Vagina (tissue), 2 donors: ENCODE measurements around the gene CCDC38. TPM values are rescaled to one million over a fixed set of nuclear protein-coding genes. Genes with fewer than 3 reads are reported as not detected.
A peak's percentile ranks its signal among the peaks of the same experiment; 100 is the strongest.

ENCODE experiments used
- DNase-seq, 2 donors: peaks; one replicate each; pipeline ENCODE4 v3.0.0-alpha.2; 2017; ENCODE audit errors: extremely low spot score in 2 of 2
- H3K27ac ChIP-seq: fragments of 200-600 bp; sonication (generic); one replicate; pipeline ENCODE4 v1.5.1; 2019
- H3K27me3 ChIP-seq: fragments of 200-600 bp; sonication (generic); one replicate; pipeline ENCODE4 v1.5.1; 2019
- H3K36me3 ChIP-seq, 2 donors: fragments of 200-600 bp; sonication (generic); one replicate each; pipeline ENCODE4 v1.5.1; 2017 to 2019
- H3K4me1 ChIP-seq: fragments of 200-600 bp; sonication (generic); one replicate; pipeline ENCODE4 v1.5.1; 2019
- H3K4me3 ChIP-seq, 2 donors: fragments of 200-600 bp; sonication (generic); 1 replicate in 1 of 2; 2 replicates in 1 of 2; pipeline ENCODE4 v1.5.1; 2016 to 2019
- H3K9me3 ChIP-seq: fragments of 200-600 bp; sonication (generic); one replicate; pipeline ENCODE4 v1.5.1; 2019
- CTCF ChIP-seq, 3 experiments: fragments of 450-650 bp in 2 of 3; fragments of 200-600 bp in 1 of 3; sonication (generic) in 1 of 3; IDR thresholded peaks; one replicate each; pipeline ENCODE4 v1.5.1; 2017 to 2019; ENCODE audit warnings: antibody characterized with exemption in 3 of 3, mild to moderate bottlenecking in 2 of 3, moderate library complexity in 2 of 3
- POLR2A ChIP-seq, 2 donors: fragments of 450-650 bp; IDR thresholded peaks; one replicate each; pipeline ENCODE4 v1.6.1; 2017; ENCODE audit warnings: antibody characterized with exemption in 2 of 2, mild to moderate bottlenecking in 2 of 2, moderate library complexity in 2 of 2
- POLR2AphosphoS5 ChIP-seq, 2 donors: sonication (generic); formaldehyde crosslinking; IDR thresholded peaks; one replicate each; pipeline ENCODE4 v1.9.0; 2017; ENCODE audit warnings: antibody characterized with exemption in 2 of 2, mild to moderate bottlenecking in 2 of 2, low read depth in 1 of 2; ENCODE audit not compliant: insufficient read depth in 1 of 2
- intact Hi-C: fragments of 100-400 bp; cut with DNase I; formaldehyde crosslinking; loops from one replicate; pipeline ENCODE4 v1.15.1; 2023
- total RNA-seq: library from RNA; depleted of rRNA; stranded (reverse); fragments of >200 nt; gene quantifications from one replicate; pipeline ENCODE4 v1.2.3, GENCODE V29; 2016

Gene CCDC38
- total RNA-seq, 1 donor from 2014 or later = not detected

DNA sequence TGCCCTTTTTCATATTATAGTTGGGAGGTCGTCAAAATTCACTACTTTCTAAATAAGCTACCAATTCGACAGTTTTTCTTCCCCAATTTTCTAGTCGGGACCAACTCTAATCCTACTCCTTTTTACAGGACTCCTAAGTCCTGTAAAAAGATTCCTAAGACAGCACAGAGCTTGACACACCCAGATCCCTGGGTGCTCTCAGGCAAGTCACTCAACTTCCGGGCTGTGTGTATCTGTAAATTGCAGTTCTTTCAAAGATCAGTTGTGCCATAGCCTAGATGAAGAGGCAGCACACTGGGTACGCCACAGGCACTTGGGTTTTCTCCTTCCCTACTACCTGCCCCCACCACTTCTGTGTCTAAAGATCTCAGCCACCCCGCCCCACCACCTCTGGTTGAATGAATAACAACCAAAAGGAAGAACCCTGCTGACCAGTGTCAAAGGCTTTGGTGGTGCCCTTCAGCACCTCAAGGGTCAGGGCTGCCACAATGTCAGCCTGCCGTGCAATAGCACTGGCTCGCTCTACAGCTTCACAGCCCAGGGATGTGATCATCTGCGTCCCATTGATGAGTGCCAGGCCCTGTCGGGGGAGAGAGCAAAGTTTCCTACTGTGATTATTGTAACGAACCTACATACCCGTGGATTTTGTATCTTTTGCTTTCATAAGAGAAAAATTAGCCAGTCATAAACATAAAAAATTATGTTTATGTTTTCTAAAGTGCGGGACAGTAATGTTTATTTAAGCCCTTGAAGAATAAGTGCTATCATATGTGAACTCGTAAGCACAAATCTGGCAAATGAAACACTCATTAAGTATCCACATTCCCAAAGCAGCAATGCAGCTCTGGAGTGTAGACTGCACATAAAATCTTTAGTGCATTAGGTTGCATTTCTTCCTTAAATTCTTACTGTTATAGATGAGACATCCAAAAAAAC is 44.5 kb upstream of the CCDC38 start:
- no peak for TF ChIP-seq POLR2AphosphoS5 (IDR thresholded peaks at IDR 0.05; ENCODE audit: insufficient read depth in 1 of 2, low read depth in 1 of 2)
- DNase-seq = peak in 1 of 2 donors; percentile 77
- no peaks in the 10 kb centered on the region for H3K4me1 ChIP-seq
- intact Hi-C loops = no loop called here
- H3K27me3 ChIP-seq = no peaks in the 10 kb centered on the region
- no peaks in the 10 kb centered on the region for H3K9me3 ChIP-seq
- no peak overlapping the region for H3K4me3 ChIP-seq
- H3K27ac ChIP-seq = no peak overlapping the region
- no peaks in the 10 kb centered on the region for H3K36me3 ChIP-seq

DNA sequence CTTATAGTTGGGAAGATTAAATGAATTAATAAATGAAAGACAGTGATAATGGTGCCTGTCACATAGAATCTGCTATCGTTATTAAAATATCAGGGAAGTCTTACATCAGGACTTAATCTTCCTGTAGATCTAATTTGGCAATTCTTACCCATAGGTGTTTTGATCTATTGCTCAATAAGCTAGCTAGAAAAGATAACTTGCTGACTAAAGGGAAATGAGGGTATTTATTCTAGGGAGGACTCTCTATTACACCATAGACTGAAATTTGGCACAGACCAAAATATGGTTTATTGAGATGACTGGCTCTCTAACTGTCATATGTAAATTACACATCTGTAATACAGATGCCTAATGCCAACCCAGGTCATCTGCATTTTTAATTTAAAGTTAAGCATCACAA is 42.3 kb upstream of the CCDC38 start:
- no peaks in the 10 kb centered on the region for H3K36me3 ChIP-seq
- no peak for DNase-seq
- TF ChIP-seq POLR2A (IDR thresholded peaks at IDR 0.05) (no peak), POLR2AphosphoS5 (IDR thresholded peaks at IDR 0.05; ENCODE audit: insufficient read depth in 1 of 2, low read depth in 1 of 2) (no peak), CTCF (IDR thresholded peaks at IDR 0.05) (no peak)

GRCh38 chr12:95982602-95983001 is 40.2 kb upstream of the CCDC38 start:
- intact Hi-C loops = no loop called here
- TF ChIP-seq POLR2A (IDR thresholded peaks at IDR 0.05) = no peak
- TF ChIP-seq CTCF (IDR thresholded peaks at IDR 0.05) = no peak
- no peak for TF ChIP-seq POLR2AphosphoS5 (IDR thresholded peaks at IDR 0.05; ENCODE audit: insufficient read depth in 1 of 2, low read depth in 1 of 2)
- Histone ChIP-seq H3K27me3 (no peaks in the 10 kb centered on the region), H3K27ac (no peak overlapping the region), H3K36me3 (no peaks in the 10 kb centered on the region), H3K9me3 (no peaks in the 10 kb centered on the region), H3K4me3 (no peak overlapping the region), H3K4me1 (no peaks in the 10 kb centered on the region)
- no peak for DNase-seq

More for the DNA sequence above, 42.3 kb upstream of the CCDC38 start:
- Histone ChIP-seq H3K9me3 (no peaks in the 10 kb centered on the region), H3K4me1 (no peaks in the 10 kb centered on the region), H3K4me3 (no peak overlapping the region), H3K27ac (no peak overlapping the region), H3K27me3 (no peaks in the 10 kb centered on the region)
- intact Hi-C loops = no loop called here

GRCh38 chr12:95980437-95980836 is 38.0 kb upstream of the CCDC38 start:
- H3K4me3 ChIP-seq = no peak overlapping the region
- intact Hi-C loops = no loop called here
- no peaks in the 10 kb centered on the region for H3K27me3 ChIP-seq
- H3K4me1 ChIP-seq = no peaks in the 10 kb centered on the region
- H3K27ac ChIP-seq = no peak overlapping the region
- no peaks in the 10 kb centered on the region for H3K36me3 ChIP-seq
- no peak for TF ChIP-seq POLR2AphosphoS5 (IDR thresholded peaks at IDR 0.05; ENCODE audit: insufficient read depth in 1 of 2, low read depth in 1 of 2)
- DNase-seq = peak in 1 of 2 donors; percentile 52
- no peaks in the 10 kb centered on the region for H3K9me3 ChIP-seq

GRCh38 chr12:95978774-95979173 is 36.4 kb upstream of the CCDC38 start:
- H3K27ac ChIP-seq = no peak overlapping the region
- no peaks in the 10 kb centered on the region for H3K27me3 ChIP-seq
- TF ChIP-seq CTCF (IDR thresholded peaks at IDR 0.05) (no peak), POLR2AphosphoS5 (IDR thresholded peaks at IDR 0.05; ENCODE audit: insufficient read depth in 1 of 2, low read depth in 1 of 2) (no peak)
- no peak overlapping the region for H3K4me3 ChIP-seq
- no peaks in the 10 kb centered on the region for H3K36me3 ChIP-seq
- intact Hi-C loops = no loop called here
- no peaks in the 10 kb centered on the region for H3K4me1 ChIP-seq
- no peaks in the 10 kb centered on the region for H3K9me3 ChIP-seq
- DNase-seq = no peak

- peak in 1 of 2 donors; percentile 54 for DNase-seq
- intact Hi-C loops = no loop called here
- TF ChIP-seq POLR2A (IDR thresholded peaks at IDR 0.05) (no peak), CTCF (IDR thresholded peaks at IDR 0.05) (no peak), POLR2AphosphoS5 (IDR thresholded peaks at IDR 0.05; ENCODE audit: insufficient read depth in 1 of 2, low read depth in 1 of 2) (no peak)
- Histone ChIP-seq H3K4me3 (no peak overlapping the region), H3K9me3 (no peaks in the 10 kb centered on the region), H3K36me3 (no peaks in the 10 kb centered on the region), H3K27ac (no peak overlapping the region), H3K4me1 (no peaks in the 10 kb centered on the region), H3K27me3 (no peaks in the 10 kb centered on the region)
Observed at GRCh38 chr12:95978351-95978750, 35.9 kb upstream of the CCDC38 start.
